GM12878 (cell line): ENCODE results near the gene EPN1. TPM values are rescaled to one million over a fixed set of nuclear protein-coding genes. Genes with fewer than 3 reads are reported as not detected.

Experiments
- ATAC-seq: fragments of 200-7000 bp; cut with Tn5 transposase; 3 replicates; pipeline ENCODE4 v1.9.1; 2020; ENCODE audit warnings: mild to moderate bottlenecking, moderate library complexity
- BruUV-seq: library from RNA; stranded (reverse); fragments of 400-500 nt; replicated peaks from 2 replicates; lab custom pipeline; 2021; lab: Mats Ljungman, UMichigan
- CTCF ChIA-PET: fragments of 300-600 bp; sonication (Branson Sonifier 250); formaldehyde crosslinking; extraction: SDS; loops from one replicate; lab custom pipeline; 2021; ENCODE audit warnings: inconsistent platforms; lab: Yijun Ruan, JAX
- POLR2A ChIA-PET: fragments of 350-600 bp; formaldehyde crosslinking; extraction: SDS; loops from one replicate; lab custom pipeline; 2021; ENCODE audit warnings: inconsistent platforms; lab: Charles Lee
- RAD21 ChIA-PET: fragments of 300-600 bp; sonication (Branson Sonifier 250); formaldehyde crosslinking; loops from one replicate; lab custom pipeline; 2023; ENCODE audit warnings: antibody characterized with exemption; ENCODE audit not compliant: unreplicated experiment; lab: Charles Lee
- SMC1A ChIA-PET: fragments of 300-600 bp; sonication (Branson Sonifier 250); formaldehyde crosslinking; loops from one replicate; lab custom pipeline; 2023; ENCODE audit not compliant: unreplicated experiment, uncharacterized antibody; lab: Charles Lee
- DNase-seq: peaks from one replicate; pipeline ENCODE4 v3.0.0-alpha.2; 2011; ENCODE audit warnings: low read depth, low spot score
- FAIRE-seq: peaks from 3 replicates; lab custom pipeline; 2011; peaks lifted over from hg19 to GRCh38; lab: Jason Lieb, UNC
- H2AFZ ChIP-seq: 2 replicates; pipeline ENCODE4 v1.6.0; 2011; ENCODE audit warnings: low read depth, low read length, control low read depth; ENCODE audit not compliant: control insufficient read depth
- H3K27ac ChIP-seq: 2 replicates; pipeline ENCODE4 v1.5.1; 2011; ENCODE audit warnings: control low read depth; ENCODE audit not compliant: control insufficient read depth, insufficient read depth
- H3K27me3 ChIP-seq, 2 experiments: replicated peaks in 1 of 2; 2 replicates each; pipeline versions ENCODE4 v1.6.0 to v1.6.1; 2011; ENCODE audit warnings: low read length in 1 of 2; ENCODE audit not compliant: control insufficient read depth in 2 of 2, insufficient read depth in 2 of 2
- H3K36me3 ChIP-seq, 2 experiments: 2 replicates each; pipeline ENCODE4 v1.5.1; 2011; ENCODE audit warnings: low read length in 1 of 2; ENCODE audit not compliant: control insufficient read depth in 2 of 2, insufficient read depth in 2 of 2
- H3K4me1 ChIP-seq: 2 replicates; pipeline ENCODE4 v1.6.1; 2011; ENCODE audit warnings: mild to moderate bottlenecking, low read length, moderate library complexity, mixed read lengths; ENCODE audit not compliant: control insufficient read depth, insufficient read depth
- H3K4me2 ChIP-seq: 2 replicates; pipeline ENCODE4 v1.6.0; 2011; ENCODE audit warnings: control low read depth; ENCODE audit not compliant: control insufficient read depth, insufficient read depth
- H3K4me3 ChIP-seq: fragments of 200-600 bp; sonication (generic); 2 replicates; pipeline ENCODE4 v1.5.1; 2016
- H3K79me2 ChIP-seq: 2 replicates; pipeline ENCODE4 v1.6.0; 2011; ENCODE audit warnings: low read length; ENCODE audit not compliant: control insufficient read depth, insufficient read depth
- H3K9ac ChIP-seq: 2 replicates; pipeline ENCODE4 v1.8.0; 2011; ENCODE audit warnings: low read length, control low read depth, mixed read lengths; ENCODE audit not compliant: control insufficient read depth, insufficient read depth
- H3K9me3 ChIP-seq: replicated peaks from 3 replicates; pipeline ENCODE4 v1.5.1; 2011; ENCODE audit warnings: mild to moderate bottlenecking, low read length; ENCODE audit not compliant: control insufficient read depth, insufficient read depth
- H4K20me1 ChIP-seq: 2 replicates; pipeline ENCODE4 v1.6.0; 2011; ENCODE audit not compliant: control insufficient read depth, insufficient read depth
- EP300 ChIP-seq, 2 experiments: fragments of 150-350 bp in 1 of 2; IDR thresholded peaks; 2 replicates each; pipeline ENCODE4 v1.6.1; 2011 to 2012; ENCODE audit warnings: low read depth in 2 of 2, low read length in 2 of 2, borderline replicate concordance in 1 of 2, improper control_type of control experiment in 1 of 2, inconsistent platforms in 1 of 2; ENCODE audit not compliant: control insufficient read depth in 1 of 2
- ETV6 ChIP-seq, 2 experiments: fragments of 450-650 bp in 1 of 2; IDR thresholded peaks in 1 of 2; conservative IDR thresholded peaks in 1 of 2; 2 replicates each; pipeline ENCODE4 v1.6.1; 2014; ENCODE audit warnings: antibody characterized with exemption in 1 of 2, borderline replicate concordance in 1 of 2, low read depth in 1 of 2, mild to moderate bottlenecking in 1 of 2, moderate library complexity in 1 of 2
- FOXM1 ChIP-seq: IDR thresholded peaks from 2 replicates; pipeline ENCODE4 v1.6.1; 2012; ENCODE audit warnings: low read depth, mild to moderate bottlenecking, inconsistent platforms, low read length, moderate library complexity
- MEF2B ChIP-seq: fragments of 450-650 bp; IDR thresholded peaks from 2 replicates; pipeline ENCODE4 v1.6.1; 2018; ENCODE audit warnings: mild to moderate bottlenecking, moderate library complexity; ENCODE audit not compliant: partially characterized antibody, poor library complexity, severe bottlenecking
- MXI1 ChIP-seq: fragments of 150-350 bp; IDR thresholded peaks from 2 replicates; pipeline ENCODE4 v1.6.1; 2011; ENCODE audit warnings: low read depth, mild to moderate bottlenecking, inconsistent platforms, low read length, improper control_type of control experiment
- PML ChIP-seq: IDR thresholded peaks from 2 replicates; pipeline ENCODE4 v1.6.1; 2012; ENCODE audit warnings: low read length, inconsistent platforms
- RUNX3 ChIP-seq: IDR thresholded peaks from 2 replicates; pipeline ENCODE4 v1.6.1; 2012; ENCODE audit warnings: low read length, inconsistent platforms
- SIX5 ChIP-seq: IDR thresholded peaks from 2 replicates; pipeline ENCODE4 v1.6.1; 2011; ENCODE audit warnings: mild to moderate bottlenecking, low read depth, low read length, moderate library complexity; ENCODE audit not compliant: severe bottlenecking
- USF1 ChIP-seq: IDR thresholded peaks from 2 replicates; pipeline ENCODE4 v1.6.1; 2011; ENCODE audit warnings: borderline replicate concordance, low read depth, mild to moderate bottlenecking, moderate library complexity, mixed read lengths, low read length; ENCODE audit not compliant: insufficient read depth; ENCODE audit errors: extremely low read length
- ZSCAN29 ChIP-seq: fragments of 450-650 bp; IDR thresholded peaks from 2 replicates; pipeline ENCODE4 v1.6.1; 2017; ENCODE audit warnings: mild to moderate bottlenecking, moderate library complexity
- WGBS: methylation state at CpG from one replicate; pipeline ENCODE4 v1.1.6; 2016; ENCODE audit warnings: low lambda C conversion rate; ENCODE audit not compliant: insufficient replicate concordance, insufficient coverage; ENCODE audit errors: missing lambda C conversion rate; 5-methylcytosine and 5-hydroxymethylcytosine counted together
- in situ Hi-C: fragments of 300-500 bp; cut with MboI; formaldehyde crosslinking; loops from 9 replicates; pipeline ENCODE4 v1.14.3; 2018; ENCODE audit warnings: mixed read lengths
- intact Hi-C: fragments of 100-400 bp; cut with micrococcal nuclease; formaldehyde crosslinking; loops from one replicate; pipeline ENCODE4 v1.14.2; 2022; ENCODE audit not compliant: unreplicated experiment
- polyA plus RNA-seq, 11 experiments: library from polyadenylated mRNA; depleted of rRNA in 4 of 11; unstranded in 6 of 11; stranded (reverse) in 5 of 11; fragments of >200 nt; fragmentation: Nextera tagmentation in 4 of 11; fragmentation: Illumina TruSeq in 1 of 11; extraction: Ambion mirVana in 4 of 11; extraction: Trizol in 1 of 11; gene quantifications; 1 replicate in 1 of 11; 2 replicates in 10 of 11; pipeline versions ENCODE4 v1.2.1 to v1.2.3, GENCODE V29; 2011 to 2016; ENCODE audit warnings: inconsistent platforms in 2 of 11, missing spikeins in 2 of 11, low read depth in 1 of 11
- total RNA-seq, 4 experiments: library from RNA; depleted of rRNA in 3 of 4; stranded (reverse); fragments of >200 nt in 3 of 4; fragmentation: Illumina TruSeq in 1 of 4; extraction: Trizol in 1 of 4; gene quantifications; 2 replicates each; pipeline versions ENCODE4 v1.2.1 to v1.2.3, GENCODE V29; 2013 to 2021

EPN1 gene
- total and polyA plus RNA-seq, 10 of the 15 experiments (the other 5 are each of a cell fraction or from before 2014, with no cell fraction given) = 0.11 to 88.5 (median 10.6) TPM

DNA sequence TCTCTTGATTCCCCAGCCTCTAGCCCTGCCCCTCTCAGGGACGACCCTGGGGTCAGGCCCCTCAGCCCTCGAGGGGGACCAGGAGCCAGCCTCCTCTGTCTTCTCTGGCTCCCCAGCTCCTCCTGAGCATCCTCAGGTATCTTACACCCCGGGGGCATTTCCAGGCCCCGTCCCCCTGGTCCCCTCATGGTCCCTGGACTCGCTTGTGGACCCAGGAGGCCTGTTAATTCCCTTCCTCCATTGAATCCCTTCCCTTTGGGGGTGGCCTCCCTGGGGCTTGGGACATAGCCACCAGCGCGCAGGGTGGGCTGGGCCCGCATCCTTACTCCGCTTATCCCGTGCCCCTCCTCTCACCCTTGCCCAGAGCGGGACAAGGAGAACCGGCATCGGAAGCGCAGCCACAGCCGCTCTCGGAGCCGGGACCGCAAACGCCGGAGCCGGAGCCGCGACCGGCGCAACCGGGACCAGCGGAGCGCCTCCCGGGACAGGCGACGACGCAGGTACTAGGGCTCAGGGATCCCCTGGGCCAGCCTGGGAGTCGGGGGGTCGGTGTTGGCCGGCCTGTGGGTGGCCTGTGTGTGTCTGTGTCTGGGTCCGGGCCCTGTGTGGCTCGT, 16.1 kb upstream of the EPN1 start:
- Histone ChIP-seq H3K4me3 (peak overlapping the region; percentile 52), H3K4me2 (peak overlapping the region; percentile 94), H3K79me2 (peaks cover 63% of the 10 kb centered on the region), H3K9ac (peak overlapping the region; percentile 98), H3K36me3 (peaks cover 20 to 46% of the 10 kb centered on the region in 2 experiments), H3K27ac (no peak overlapping the region), H3K9me3 (no peaks in the 10 kb centered on the region), H3K27me3 (no peaks in the 10 kb centered on the region), H4K20me1 (peaks cover 23% of the 10 kb centered on the region), H3K4me1 (peaks cover 12% of the 10 kb centered on the region), H2AFZ (no peak overlapping the region)
- SMC1A ChIA-PET = interaction anchor here (3.2 kb wide), 1 partner anchor 12 kb away, joined by 15 read pairs; no protein-coding TSS in a partner anchor
- BruUV-seq = no TSS peak
- DNase-seq = no peak
- FAIRE-seq = no peak
- WGBS = 97% methylated on average over 33 of the region's 37 CpGs
- ATAC-seq = no peak
- CTCF ChIA-PET = no interaction called here
- in situ Hi-C loops = loop anchor here (10.0 to 25.0 kb wide), 2 partner anchors 1194 to 1522 kb away; partner anchors contain the start of genes CNOT3 and LENG9
- RAD21 ChIA-PET = interaction anchor here (2.3 kb wide), 1 partner anchor 13 kb away, joined by 9 read pairs; no protein-coding TSS in a partner anchor
- intact Hi-C loops = no loop called here
- POLR2A ChIA-PET = interaction anchor here (1.1 kb wide), 1 partner anchor 18 kb away, joined by 3 read pairs; no protein-coding TSS in a partner anchor
- TF ChIP-seq EP300 (IDR thresholded peaks at IDR 0.05; ENCODE audit: borderline replicate concordance in 1 of 2, control insufficient read depth in 1 of 2, low read depth in 2 of 2, low read length in 2 of 2) = no peak
- no peak for TF ChIP-seq ETV6 (conservative IDR thresholded peaks at IDR 0.05 in 1 of 2, IDR thresholded peaks at IDR 0.05 in 1 of 2; ENCODE audit: borderline replicate concordance in 1 of 2, low read depth in 1 of 2)
- no peak for TF ChIP-seq ZSCAN29
- no peak for TF ChIP-seq RUNX3
- TF ChIP-seq MEF2B = no peak
- TF ChIP-seq FOXM1 = no peak
- TF ChIP-seq MXI1 = no peak
- TF ChIP-seq PML = no peak
- TF ChIP-seq SIX5 = no peak
- no peak for TF ChIP-seq USF1
